SK-N-MC (cell line): ENCODE measurements around the gene ABCA10.

Experiments used
- EZH2 ChIP-seq: fragments of 200-600 bp; sonication (generic); IDR thresholded peaks from one replicate; pipeline ENCODE4 v1.6.1; 2017; ENCODE audit warnings: antibody characterized with exemption
- FOXP2 ChIP-seq: optimal IDR thresholded peaks from 2 replicates; pipeline ENCODE3; 2011; ENCODE audit warnings: mild to moderate bottlenecking, moderate library complexity; ENCODE audit not compliant: insufficient read depth; ENCODE audit errors: extremely low read length, control extremely low read depth
- POLR2AphosphoS5 ChIP-seq: IDR thresholded peaks from 2 replicates; pipeline ENCODE4 v1.6.1; 2012; ENCODE audit warnings: mild to moderate bottlenecking, low read depth, low read length, borderline replicate concordance

- TF ChIP-seq POLR2AphosphoS5 (no peak), EZH2 (no peak), FOXP2 (no peak)
Observed at GRCh38 chr17:69143151-69143550, 85.5 kb downstream of the ABCA10 start.
